Left ventricle myocardium inferior (tissue), 1 donor: ENCODE results near the gene TYRO3. TPM values are rescaled to one million over a fixed set of nuclear protein-coding genes. Genes with fewer than 3 reads are reported as not detected.
A peak's percentile ranks its signal among the peaks of the same experiment; 100 is the strongest.

Source experiments
- DNase-seq: peaks from one replicate; pipeline ENCODE4 v3.0.0-alpha.2; 2020
- H3K27ac ChIP-seq: fragments of 200-600 bp; replicated peaks from 2 replicates; pipeline ENCODE4 v1.8.0; 2021
- H3K27me3 ChIP-seq: fragments of 200-600 bp; 2 replicates; pipeline ENCODE4 v1.8.0; 2021; ENCODE audit warnings: low read depth
- H3K36me3 ChIP-seq: fragments of 200-600 bp; 2 replicates; pipeline ENCODE4 v1.8.0; 2021
- H3K4me1 ChIP-seq: fragments of 200-600 bp; 2 replicates; pipeline ENCODE4 v1.8.0; 2021
- H3K4me3 ChIP-seq: fragments of 200-600 bp; 2 replicates; pipeline ENCODE4 v1.8.0; 2021; ENCODE audit warnings: mild to moderate bottlenecking, moderate library complexity
- H3K9me3 ChIP-seq: fragments of 200-600 bp; replicated peaks from 2 replicates; pipeline ENCODE4 v1.8.0; 2021
- intact Hi-C: fragments of 100-400 bp; cut with micrococcal nuclease; formaldehyde crosslinking; loops from one replicate; pipeline ENCODE4 v1.11.0; 2022
- total RNA-seq: library from RNA; stranded (reverse); fragmentation: NEBNext Ultra II Directional; extraction: Animal tissue kit (Norgen Biotek cat#: 25700); gene quantifications from one replicate; pipeline ENCODE4 v1.2.1, GENCODE V29; 2021
- TF ChIP-seq, protein P1 (sequence below): fragments of 200-600 bp; IDR thresholded peaks from 2 replicates; pipeline ENCODE4 v1.8.0; 2021; ENCODE audit warnings: antibody characterized with exemption, mild to moderate bottlenecking, borderline replicate concordance
- donor health status: DM: no; HTN: yes; CAD: no; lungs with severe emphysema.

Gene TYRO3
- total RNA-seq, 1 donor from 2014 or later = 3.3 TPM

DNA sequence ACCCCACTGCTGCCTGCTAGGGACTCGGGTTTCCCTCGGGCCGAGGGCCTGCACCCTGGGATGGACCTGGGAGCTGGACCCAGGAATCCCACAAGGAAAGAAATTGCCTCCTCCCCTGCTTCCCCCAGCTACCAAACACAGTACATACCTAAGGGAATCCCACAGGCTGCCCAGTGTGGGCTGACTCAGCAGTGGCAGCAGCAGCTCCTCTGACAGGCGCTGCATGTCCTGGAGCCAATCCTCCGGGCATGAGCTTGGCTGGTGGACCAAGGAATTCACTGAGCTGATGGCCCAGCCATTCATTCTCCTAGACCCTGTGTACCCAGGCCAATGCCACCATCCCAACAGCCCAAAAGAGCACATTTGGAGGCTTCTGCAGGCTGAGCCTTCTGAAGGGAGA lies 35.9 kb upstream of the TYRO3 start:
- Histone ChIP-seq H3K9me3 (no peaks in the 10 kb centered on the region), H3K27me3 (no peaks in the 10 kb centered on the region), H3K4me1 (no peaks in the 10 kb centered on the region), H3K27ac (no peak overlapping the region), H3K4me3 (no peak overlapping the region), H3K36me3 (peaks cover 43% of the 10 kb centered on the region)
- TF ChIP-seq, protein P1, sequence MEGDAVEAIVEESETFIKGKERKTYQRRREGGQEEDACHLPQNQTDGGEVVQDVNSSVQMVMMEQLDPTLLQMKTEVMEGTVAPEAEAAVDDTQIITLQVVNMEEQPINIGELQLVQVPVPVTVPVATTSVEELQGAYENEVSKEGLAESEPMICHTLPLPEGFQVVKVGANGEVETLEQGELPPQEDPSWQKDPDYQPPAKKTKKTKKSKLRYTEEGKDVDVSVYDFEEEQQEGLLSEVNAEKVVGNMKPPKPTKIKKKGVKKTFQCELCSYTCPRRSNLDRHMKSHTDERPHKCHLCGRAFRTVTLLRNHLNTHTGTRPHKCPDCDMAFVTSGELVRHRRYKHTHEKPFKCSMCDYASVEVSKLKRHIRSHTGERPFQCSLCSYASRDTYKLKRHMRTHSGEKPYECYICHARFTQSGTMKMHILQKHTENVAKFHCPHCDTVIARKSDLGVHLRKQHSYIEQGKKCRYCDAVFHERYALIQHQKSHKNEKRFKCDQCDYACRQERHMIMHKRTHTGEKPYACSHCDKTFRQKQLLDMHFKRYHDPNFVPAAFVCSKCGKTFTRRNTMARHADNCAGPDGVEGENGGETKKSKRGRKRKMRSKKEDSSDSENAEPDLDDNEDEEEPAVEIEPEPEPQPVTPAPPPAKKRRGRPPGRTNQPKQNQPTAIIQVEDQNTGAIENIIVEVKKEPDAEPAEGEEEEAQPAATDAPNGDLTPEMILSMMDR = no peak
- DNase-seq = no peak
- intact Hi-C loops = no loop called here

DNA sequence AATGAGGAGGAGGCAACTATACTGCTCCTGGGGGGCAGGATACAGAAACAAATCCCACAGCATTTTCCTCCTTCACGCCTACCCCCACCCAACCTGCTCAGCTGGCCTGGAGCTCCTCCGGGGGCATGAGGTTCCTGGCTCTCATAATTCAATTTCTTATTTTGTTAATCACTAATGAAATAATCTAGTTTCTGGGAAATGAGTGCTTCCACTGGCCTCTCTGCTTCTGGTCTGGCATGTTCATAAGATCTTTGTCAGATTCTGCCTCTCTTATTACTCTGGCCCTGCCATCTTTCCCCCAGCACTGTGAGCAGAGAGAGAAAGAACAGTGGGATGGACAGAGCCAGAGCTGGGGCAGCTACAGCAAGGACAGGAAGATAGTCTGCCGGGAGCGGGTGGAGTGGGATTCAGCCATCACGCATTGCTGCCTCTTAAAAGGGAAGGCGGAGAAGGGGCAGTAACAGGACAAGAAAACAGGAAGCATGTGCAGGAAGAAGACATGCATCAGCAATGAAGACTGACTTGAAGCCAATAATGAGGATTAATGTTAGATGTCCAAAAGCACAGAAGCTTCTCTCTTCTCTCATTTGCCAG lies 28.6 kb upstream of the TYRO3 start:
- TF ChIP-seq, protein P1 = no peak
- H3K4me3 ChIP-seq = no peak overlapping the region
- peaks cover 94% of the 10 kb centered on the region for H3K36me3 ChIP-seq
- DNase-seq = no peak
- H3K27ac ChIP-seq = no peak overlapping the region
- intact Hi-C loops = no loop called here
- no peaks in the 10 kb centered on the region for H3K4me1 ChIP-seq
- H3K9me3 ChIP-seq = no peaks in the 10 kb centered on the region
- no peaks in the 10 kb centered on the region for H3K27me3 ChIP-seq

DNA sequence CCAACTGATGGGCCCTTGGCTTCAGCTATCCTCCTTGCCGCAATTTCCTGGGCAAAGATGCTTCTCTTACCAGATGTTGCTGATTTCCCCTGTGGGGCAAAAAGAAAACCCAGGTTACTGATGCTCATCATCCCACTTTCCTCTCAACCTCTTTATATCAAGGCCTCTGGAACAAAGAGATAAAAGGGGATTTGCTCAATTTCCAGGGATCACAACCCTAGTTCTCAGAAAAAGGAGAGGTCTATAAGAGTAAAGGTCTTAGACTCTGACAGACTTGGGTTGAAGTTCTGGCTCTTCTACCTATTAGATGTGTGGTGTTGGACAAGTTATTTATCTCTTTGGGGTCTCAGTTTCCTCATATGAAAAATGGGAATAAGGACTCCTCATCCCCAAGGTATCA lies 23.5 kb upstream of the TYRO3 start:
- DNase-seq = no peak
- H3K4me3 ChIP-seq = no peak overlapping the region
- no peaks in the 10 kb centered on the region for H3K27me3 ChIP-seq
- TF ChIP-seq, protein P1 = no peak
- intact Hi-C loops = no loop called here
- H3K4me1 ChIP-seq = no peaks in the 10 kb centered on the region
- no peak overlapping the region for H3K27ac ChIP-seq
- no peaks in the 10 kb centered on the region for H3K9me3 ChIP-seq
- H3K36me3 ChIP-seq = peaks cover 61% of the 10 kb centered on the region

DNA sequence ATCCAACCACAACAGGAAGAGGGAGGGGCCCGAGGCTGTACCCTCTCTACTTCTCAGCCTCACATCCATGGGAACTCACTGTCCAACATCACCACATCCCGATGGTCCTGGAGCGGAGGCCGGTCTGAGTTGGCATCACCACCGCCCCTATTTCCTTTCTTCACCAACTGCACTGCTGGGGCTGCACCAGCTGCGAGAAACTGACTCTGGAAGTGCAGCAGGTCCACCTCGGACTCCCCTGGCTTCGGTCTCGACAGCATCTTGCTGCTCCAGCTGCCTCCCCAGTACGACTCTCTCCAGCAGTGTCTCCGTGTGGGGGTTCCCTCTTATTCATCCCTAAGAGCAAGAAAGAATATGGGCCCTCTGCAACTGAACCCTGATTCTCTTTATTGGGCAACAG lies 22.1 kb upstream of the TYRO3 start:
- peaks cover 49% of the 10 kb centered on the region for H3K36me3 ChIP-seq
- DNase-seq = no peak
- H3K27ac ChIP-seq = no peak overlapping the region
- no peaks in the 10 kb centered on the region for H3K27me3 ChIP-seq
- intact Hi-C loops = no loop called here
- H3K4me3 ChIP-seq = no peak overlapping the region
- H3K9me3 ChIP-seq = no peaks in the 10 kb centered on the region
- TF ChIP-seq, protein P1 = no peak
- H3K4me1 ChIP-seq = no peaks in the 10 kb centered on the region

DNA sequence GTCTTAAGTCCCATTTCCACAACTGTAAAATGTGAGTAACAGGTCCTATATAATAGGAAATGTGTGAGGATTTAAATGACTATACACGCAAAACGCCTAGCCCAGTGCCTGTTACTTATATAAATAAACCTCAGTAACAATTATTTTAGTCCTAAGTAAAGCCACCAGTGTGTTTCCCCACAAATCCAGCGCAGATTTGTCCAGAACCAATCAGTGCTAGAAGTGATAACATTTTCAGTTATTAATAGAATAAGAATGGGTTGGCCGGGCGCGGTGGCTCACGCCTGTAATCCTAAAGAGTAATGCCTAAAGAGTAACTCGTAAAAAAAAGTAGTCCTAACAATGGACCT lies 15.5 kb upstream of the TYRO3 start:
- intact Hi-C loops = no loop called here
- no peaks in the 10 kb centered on the region for H3K36me3 ChIP-seq
- no peaks in the 10 kb centered on the region for H3K27me3 ChIP-seq
- peak overlapping the region; percentile 86 for H3K4me3 ChIP-seq
- DNase-seq = no peak
- peak overlapping the region; percentile 86 for H3K27ac ChIP-seq
- no peaks in the 10 kb centered on the region for H3K9me3 ChIP-seq
- TF ChIP-seq, protein P1 = no peak
- H3K4me1 ChIP-seq = peaks cover 21% of the 10 kb centered on the region
